Colonic mucosa (tissue), 4 donors: Measurements from ENCODE around the gene CHMP2A. TPM values are rescaled to one million over a fixed set of nuclear protein-coding genes. Genes with fewer than 3 reads are reported as not detected.

Source experiments
- DNase-seq: peaks from one replicate; pipeline ENCODE4 v3.0.0-alpha.2; 2020
- H3K27ac ChIP-seq: fragments of 200-600 bp; one replicate; pipeline ENCODE4 v1.8.0; 2021
- H3K27me3 ChIP-seq: fragments of 200-600 bp; one replicate; pipeline ENCODE4 v1.8.0; 2021
- H3K36me3 ChIP-seq: fragments of 200-600 bp; one replicate; pipeline ENCODE4 v1.8.0; 2021
- H3K4me1 ChIP-seq: fragments of 200-600 bp; one replicate; pipeline ENCODE4 v1.8.0; 2021; ENCODE audit warnings: mild to moderate bottlenecking
- H3K4me3 ChIP-seq: fragments of 200-600 bp; one replicate; pipeline ENCODE4 v1.8.0; 2021
- H3K9ac ChIP-seq, 2 donors: one replicate each; pipeline ENCODE4 v1.7.0; 2013; ENCODE audit warnings: control low read depth in 2 of 2, low read depth in 2 of 2, low read length in 2 of 2
- H3K9me3 ChIP-seq: fragments of 200-600 bp; one replicate; pipeline ENCODE4 v1.8.0; 2021
- intact Hi-C: fragments of 100-400 bp; cut with DNase I; formaldehyde crosslinking; loops from one replicate; pipeline ENCODE4 v1.14.1; 2022
- total RNA-seq, 2 donors: library from RNA; stranded (reverse); fragmentation: NEBNext Ultra II Directional in 1 of 2; extraction: Animal tissue kit (Norgen Biotek cat#: 25700) in 1 of 2; gene quantifications; one replicate each; pipeline ENCODE4 v1.2.1, GENCODE V29; 2021
- TF ChIP-seq, protein P1 (sequence below): fragments of 200-600 bp; IDR thresholded peaks from one replicate; pipeline ENCODE4 v1.8.0; 2022; ENCODE audit warnings: antibody characterized with exemption, mild to moderate bottlenecking
- donor health status: healthy.
- donor health status: DM: no; HTN: no; CAD: no.
- donor health status: DM: no; HTN: no; CAD: no.

Gene CHMP2A
- total RNA-seq, 2 donors from 2014 or later: 176 to 183 TPM

DNA sequence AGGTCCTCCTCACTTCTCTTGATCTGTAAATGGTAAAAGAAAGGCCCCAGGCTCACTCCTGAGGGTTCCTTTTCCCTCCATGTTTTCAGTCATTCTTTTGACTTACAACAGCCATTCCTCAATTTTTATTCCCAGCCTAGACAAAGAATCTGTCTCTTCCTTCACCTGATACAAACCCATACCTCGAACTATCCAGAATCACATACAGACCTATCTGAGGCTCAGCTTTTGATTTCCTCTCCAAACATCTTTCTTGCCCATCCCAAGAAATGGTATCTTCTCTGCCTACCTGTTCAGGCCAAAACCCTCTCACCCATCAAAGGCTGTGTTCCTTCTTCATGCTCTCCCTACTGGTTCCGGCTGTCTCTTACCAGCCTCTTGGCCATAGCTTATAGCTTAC, 2.2 kb downstream of the CHMP2A start:
- TF ChIP-seq, protein P1, sequence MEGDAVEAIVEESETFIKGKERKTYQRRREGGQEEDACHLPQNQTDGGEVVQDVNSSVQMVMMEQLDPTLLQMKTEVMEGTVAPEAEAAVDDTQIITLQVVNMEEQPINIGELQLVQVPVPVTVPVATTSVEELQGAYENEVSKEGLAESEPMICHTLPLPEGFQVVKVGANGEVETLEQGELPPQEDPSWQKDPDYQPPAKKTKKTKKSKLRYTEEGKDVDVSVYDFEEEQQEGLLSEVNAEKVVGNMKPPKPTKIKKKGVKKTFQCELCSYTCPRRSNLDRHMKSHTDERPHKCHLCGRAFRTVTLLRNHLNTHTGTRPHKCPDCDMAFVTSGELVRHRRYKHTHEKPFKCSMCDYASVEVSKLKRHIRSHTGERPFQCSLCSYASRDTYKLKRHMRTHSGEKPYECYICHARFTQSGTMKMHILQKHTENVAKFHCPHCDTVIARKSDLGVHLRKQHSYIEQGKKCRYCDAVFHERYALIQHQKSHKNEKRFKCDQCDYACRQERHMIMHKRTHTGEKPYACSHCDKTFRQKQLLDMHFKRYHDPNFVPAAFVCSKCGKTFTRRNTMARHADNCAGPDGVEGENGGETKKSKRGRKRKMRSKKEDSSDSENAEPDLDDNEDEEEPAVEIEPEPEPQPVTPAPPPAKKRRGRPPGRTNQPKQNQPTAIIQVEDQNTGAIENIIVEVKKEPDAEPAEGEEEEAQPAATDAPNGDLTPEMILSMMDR: no peak
- Histone ChIP-seq H3K27me3 (no peaks in the 10 kb centered on the region), H3K4me3 (no peak overlapping the region), H3K9me3 (no peaks in the 10 kb centered on the region), H3K4me1 (peaks cover 20% of the 10 kb centered on the region), H3K27ac (no peak overlapping the region), H3K9ac (no peak overlapping the region), H3K36me3 (peaks cover 34% of the 10 kb centered on the region)
- DNase-seq: no peak
- intact Hi-C loops: no loop called here

- Histone ChIP-seq H3K27me3 (no peaks in the 10 kb centered on the region), H3K9ac (no peak overlapping the region), H3K4me1 (peaks cover 15% of the 10 kb centered on the region), H3K36me3 (peaks cover 38% of the 10 kb centered on the region), H3K4me3 (no peak overlapping the region), H3K9me3 (no peaks in the 10 kb centered on the region), H3K27ac (no peak overlapping the region)
- no peak for DNase-seq
- intact Hi-C loops: no loop called here
- TF ChIP-seq, protein P1: no peak
Measured at GRCh38 chr19:58551577-58552471, 3.1 kb downstream of the CHMP2A start.

DNA sequence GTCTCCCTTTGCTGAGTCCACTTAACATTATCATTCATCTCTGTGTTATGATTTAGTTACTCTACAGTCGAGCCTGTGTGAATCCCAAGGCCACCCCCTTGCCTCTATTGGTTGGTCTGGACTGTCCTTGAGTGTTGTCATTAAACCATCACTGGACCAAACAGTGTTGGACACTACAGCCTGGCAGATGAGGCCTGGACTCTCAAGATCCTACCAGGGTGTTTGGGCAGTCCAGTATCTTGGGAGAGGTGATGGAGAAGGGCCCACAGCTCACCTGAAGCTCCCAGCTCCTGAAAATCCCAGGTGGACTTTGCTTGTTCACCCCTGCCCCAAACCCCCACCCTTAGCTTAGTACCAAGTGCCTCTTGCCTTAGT, 3.8 kb downstream of the CHMP2A start:
- no peak for DNase-seq
- no peak overlapping the region for H3K4me3 ChIP-seq
- no peaks in the 10 kb centered on the region for H3K9me3 ChIP-seq
- no peak overlapping the region for H3K9ac ChIP-seq
- intact Hi-C loops: no loop called here
- TF ChIP-seq, protein P1: no peak
- peaks cover 31% of the 10 kb centered on the region for H3K36me3 ChIP-seq
- no peak overlapping the region for H3K27ac ChIP-seq
- H3K27me3 ChIP-seq: no peaks in the 10 kb centered on the region
- H3K4me1 ChIP-seq: peaks cover 17% of the 10 kb centered on the region

DNA sequence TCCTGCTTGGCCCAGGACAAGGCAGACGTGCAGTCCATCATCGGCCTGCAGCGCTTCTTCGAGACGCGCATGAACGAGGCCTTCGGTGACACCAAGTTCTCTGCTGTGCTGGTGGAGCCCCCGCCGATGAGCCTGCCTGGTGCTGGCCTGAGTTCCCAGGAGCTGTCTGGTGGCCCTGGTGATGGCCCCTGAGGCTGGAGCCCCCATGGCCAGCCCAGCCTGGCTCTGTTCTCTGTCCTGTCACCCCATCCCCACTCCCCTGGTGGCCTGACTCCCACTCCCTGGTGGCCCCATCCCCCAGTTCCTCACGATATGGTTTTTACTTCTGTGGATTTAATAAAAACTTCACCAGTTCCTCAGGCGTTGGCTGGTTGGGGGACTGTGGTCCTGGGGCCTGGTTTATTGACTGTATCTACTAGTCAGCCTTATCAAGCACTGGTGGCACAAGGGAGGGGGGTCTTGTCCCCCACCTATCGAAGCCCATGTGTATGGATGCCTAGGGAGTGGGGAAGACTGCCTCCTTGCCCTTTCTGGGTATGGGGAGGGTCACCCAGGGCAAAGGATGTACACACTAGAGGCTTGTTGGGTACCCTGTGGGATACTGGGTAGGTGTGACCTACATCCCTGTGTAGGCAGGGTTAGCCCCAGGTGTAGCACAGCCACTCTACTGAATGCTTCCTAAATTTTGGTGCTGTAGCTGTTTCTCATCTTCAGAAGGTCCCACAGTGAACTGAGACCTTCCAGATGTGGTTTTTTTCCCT, 4.4 kb downstream of the CHMP2A start:
- intact Hi-C loops: no loop called here
- Histone ChIP-seq H3K9me3 (no peaks in the 10 kb centered on the region), H3K9ac (no peak overlapping the region), H3K4me1 (peaks cover 22% of the 10 kb centered on the region), H3K36me3 (peaks cover 31% of the 10 kb centered on the region), H3K27me3 (no peaks in the 10 kb centered on the region), H3K27ac (no peak overlapping the region), H3K4me3 (no peak overlapping the region)
- DNase-seq: no peak
- TF ChIP-seq, protein P1: no peak

GRCh38 chr19:58549664-58550361, 5.1 kb downstream of the CHMP2A start:
- H3K36me3 ChIP-seq: peaks cover 31% of the 10 kb centered on the region
- DNase-seq: no peak
- H3K4me3 ChIP-seq: no peak overlapping the region
- peaks cover 20% of the 10 kb centered on the region for H3K4me1 ChIP-seq
- H3K9me3 ChIP-seq: no peaks in the 10 kb centered on the region
- intact Hi-C loops: no loop called here
- H3K9ac ChIP-seq: no peak overlapping the region
- TF ChIP-seq, protein P1: no peak
- no peaks in the 10 kb centered on the region for H3K27me3 ChIP-seq
- H3K27ac ChIP-seq: no peak overlapping the region
